Mesenchymal stem cell (in vitro differentiated cells and primary cell): ENCODE results near the gene PDGFC.
A peak's percentile ranks its signal among the peaks of the same experiment; 100 is the strongest.

ENCODE experiments used
- DNase-seq: peaks from one replicate; pipeline ENCODE4 v3.0.0-alpha.2; 2013
- H2AFZ ChIP-seq: one replicate; pipeline ENCODE4 v1.6.1; 2013; ENCODE audit warnings: low read depth, mild to moderate bottlenecking, control low read depth, inconsistent platforms, low read length, moderate library complexity
- H2AK5ac ChIP-seq: 2 replicates; pipeline ENCODE4 v1.6.1; 2013; ENCODE audit warnings: low read length, moderate library complexity, mild to moderate bottlenecking, inconsistent platforms; ENCODE audit not compliant: severe bottlenecking
- H2BK120ac ChIP-seq: one replicate; pipeline ENCODE4 v1.6.1; 2013; ENCODE audit warnings: low read depth, mild to moderate bottlenecking, inconsistent platforms, low read length, moderate library complexity
- H2BK12ac ChIP-seq, 2 experiments: one replicate each; pipeline ENCODE4 v1.6.1; 2013; ENCODE audit warnings: inconsistent platforms in 2 of 2, low read length in 2 of 2, mild to moderate bottlenecking in 2 of 2, moderate library complexity in 2 of 2, control low read depth in 1 of 2
- H2BK15ac ChIP-seq: one replicate; pipeline ENCODE4 v1.6.1; 2013; ENCODE audit warnings: mild to moderate bottlenecking, low read depth, inconsistent platforms; ENCODE audit not compliant: poor library complexity, severe bottlenecking
- H2BK5ac ChIP-seq: 2 replicates; pipeline ENCODE4 v1.6.1; 2013; ENCODE audit warnings: low read depth, mild to moderate bottlenecking, low read length, control low read depth, inconsistent platforms; ENCODE audit not compliant: poor library complexity, severe bottlenecking
- H3K14ac ChIP-seq, 2 experiments: one replicate each; pipeline ENCODE4 v1.6.1; 2013; ENCODE audit warnings: inconsistent platforms in 2 of 2, low read length in 2 of 2, control low read depth in 1 of 2, mild to moderate bottlenecking in 1 of 2, moderate library complexity in 1 of 2
- H3K18ac ChIP-seq, 2 experiments: one replicate each; pipeline ENCODE4 v1.6.1; 2013; ENCODE audit warnings: inconsistent platforms in 2 of 2, low read length in 2 of 2, control low read depth in 1 of 2, low read depth in 1 of 2, mild to moderate bottlenecking in 1 of 2
- H3K23ac ChIP-seq, 2 experiments: one replicate each; pipeline ENCODE4 v1.6.1; 2013; ENCODE audit warnings: inconsistent platforms in 2 of 2, low read length in 2 of 2, mild to moderate bottlenecking in 2 of 2, moderate library complexity in 2 of 2, control low read depth in 1 of 2
- H3K27ac ChIP-seq: 2 replicates; pipeline ENCODE4 v1.5.1; 2013; ENCODE audit warnings: mild to moderate bottlenecking, moderate library complexity, low read length, control low read depth, inconsistent platforms; ENCODE audit not compliant: poor library complexity, severe bottlenecking
- H3K27me3 ChIP-seq, 2 experiments: 2 replicates each; pipeline versions ENCODE4 v1.6.1 to v1.7.0; 2013; ENCODE audit warnings: low read length in 2 of 2, mild to moderate bottlenecking in 2 of 2, moderate library complexity in 2 of 2, control low read depth in 1 of 2, inconsistent platforms in 1 of 2; ENCODE audit not compliant: control insufficient read depth in 1 of 2, insufficient read depth in 1 of 2
- H3K36me3 ChIP-seq, 2 experiments: 2 replicates each; pipeline versions ENCODE4 v1.6.1 to v1.7.0; 2013; ENCODE audit warnings: low read length in 2 of 2, control low read depth in 1 of 2, inconsistent platforms in 1 of 2, low read depth in 1 of 2, mild to moderate bottlenecking in 1 of 2; ENCODE audit not compliant: insufficient read depth in 2 of 2, control insufficient read depth in 1 of 2
- H3K4ac ChIP-seq, 2 experiments: one replicate each; pipeline ENCODE4 v1.6.1; 2013; ENCODE audit warnings: inconsistent platforms in 2 of 2, low read length in 2 of 2, mild to moderate bottlenecking in 2 of 2, moderate library complexity in 2 of 2, control low read depth in 1 of 2, low read depth in 1 of 2
- H3K4me1 ChIP-seq: 2 replicates; pipeline ENCODE4 v1.6.1; 2013; ENCODE audit warnings: low read depth, low read length, control low read depth; ENCODE audit not compliant: control insufficient read depth, insufficient read depth
- H3K4me2 ChIP-seq: 2 replicates; pipeline ENCODE4 v1.6.1; 2013; ENCODE audit warnings: low read length, mild to moderate bottlenecking, inconsistent platforms; ENCODE audit not compliant: poor library complexity, severe bottlenecking
- H3K4me3 ChIP-seq, 2 experiments: 2 replicates each; pipeline versions ENCODE4 v1.5.1 to v1.7.0; 2013; ENCODE audit warnings: low read length in 2 of 2, mild to moderate bottlenecking in 2 of 2, control low read depth in 1 of 2, low read depth in 1 of 2; ENCODE audit not compliant: insufficient read depth in 1 of 2
- H3K79me1 ChIP-seq: replicated peaks from 2 replicates; pipeline ENCODE4 v1.6.1; 2013; ENCODE audit warnings: mild to moderate bottlenecking, control low read depth, low read length, inconsistent platforms; ENCODE audit not compliant: poor library complexity, severe bottlenecking
- H3K9ac ChIP-seq: 2 replicates; pipeline ENCODE4 v1.7.0; 2013; ENCODE audit warnings: mild to moderate bottlenecking, low read length, moderate library complexity
- H3K9me3 ChIP-seq: 2 replicates; pipeline ENCODE4 v1.7.0; 2013; ENCODE audit warnings: mild to moderate bottlenecking, low read length; ENCODE audit not compliant: control insufficient read depth
- H4K8ac ChIP-seq: one replicate; pipeline ENCODE4 v1.6.1; 2013; ENCODE audit warnings: inconsistent platforms, mild to moderate bottlenecking, low read length, moderate library complexity
- H4K91ac ChIP-seq: one replicate; pipeline ENCODE4 v1.6.1; 2013; ENCODE audit warnings: mild to moderate bottlenecking, low read length, inconsistent platforms
- WGBS: methylation state at CpG from one replicate; pipeline ENCODE4 v1.1.7; 2013; ENCODE audit warnings: mixed read lengths; 5-methylcytosine and 5-hydroxymethylcytosine counted together

Gene PDGFC

GRCh38 chr4:156754832-156755570 lies 216.6 kb downstream of the PDGFC start:
- no peaks in the 10 kb centered on the region for H3K27me3 ChIP-seq
- no peak overlapping the region for H2BK15ac ChIP-seq
- no peak overlapping the region for H3K9ac ChIP-seq
- no peak overlapping the region for H2BK12ac ChIP-seq
- DNase-seq: no peak
- H3K79me1 ChIP-seq: peaks cover 3% of the 10 kb centered on the region
- no peak overlapping the region for H2AFZ ChIP-seq
- peak overlapping the region in 1 of 2 experiments; percentile 12 for H3K18ac ChIP-seq
- H3K4me1 ChIP-seq: no peaks in the 10 kb centered on the region
- H2AK5ac ChIP-seq: no peak overlapping the region
- no peak overlapping the region for H3K4me2 ChIP-seq
- 65% methylated on average over 2 of the region's 5 CpGs for WGBS
- no peak overlapping the region for H3K27ac ChIP-seq
- no peak overlapping the region for H4K91ac ChIP-seq
- H2BK5ac ChIP-seq: no peak overlapping the region
- H3K23ac ChIP-seq: no peak overlapping the region
- no peak overlapping the region for H3K14ac ChIP-seq
- no peak overlapping the region for H4K8ac ChIP-seq
- no peak overlapping the region for H3K4ac ChIP-seq
- H2BK120ac ChIP-seq: no peak overlapping the region
- H3K9me3 ChIP-seq: no peaks in the 10 kb centered on the region
- no peak overlapping the region for H3K4me3 ChIP-seq
- H3K36me3 ChIP-seq: peaks cover under 1 to 6% of the 10 kb centered on the region in 2 experiments

GRCh38 chr4:156751486-156751885 lies 220.1 kb downstream of the PDGFC start:
- Histone ChIP-seq H3K4ac (no peak overlapping the region), H3K36me3 (no peaks in the 10 kb centered on the region), H3K4me3 (no peak overlapping the region), H2AFZ (no peak overlapping the region), H2BK5ac (no peak overlapping the region), H2BK12ac (no peak overlapping the region), H3K27ac (peak overlapping the region; percentile 74), H3K4me2 (no peak overlapping the region), H4K91ac (no peak overlapping the region), H4K8ac (no peak overlapping the region), H3K9ac (no peak overlapping the region), H3K4me1 (no peaks in the 10 kb centered on the region), H3K18ac (no peak overlapping the region), H3K27me3 (no peaks in the 10 kb centered on the region), H3K14ac (no peak overlapping the region), H3K79me1 (no peaks in the 10 kb centered on the region), H3K9me3 (no peaks in the 10 kb centered on the region), H3K23ac (no peak overlapping the region), H2AK5ac (no peak overlapping the region), H2BK120ac (no peak overlapping the region), H2BK15ac (no peak overlapping the region)
- WGBS: no CpG with 5 or more reads among the region's 1 CpG
- peak; percentile 53 for DNase-seq

GRCh38 chr4:156749426-156750403 lies 221.9 kb downstream of the PDGFC start:
- no peak overlapping the region for H2BK15ac ChIP-seq
- H3K79me1 ChIP-seq: no peaks in the 10 kb centered on the region
- no peak overlapping the region for H3K4ac ChIP-seq
- H2AK5ac ChIP-seq: no peak overlapping the region
- no peak overlapping the region for H4K91ac ChIP-seq
- WGBS: 98% methylated on average over 5 of the region's 5 CpGs
- no peak overlapping the region for H3K23ac ChIP-seq
- peak; percentile 51 for DNase-seq
- no peak overlapping the region for H3K18ac ChIP-seq
- no peaks in the 10 kb centered on the region for H3K4me1 ChIP-seq
- no peak overlapping the region for H3K14ac ChIP-seq
- no peaks in the 10 kb centered on the region for H3K27me3 ChIP-seq
- H3K9me3 ChIP-seq: no peaks in the 10 kb centered on the region
- no peak overlapping the region for H2BK120ac ChIP-seq
- H2BK5ac ChIP-seq: no peak overlapping the region
- H2BK12ac ChIP-seq: no peak overlapping the region
- no peak overlapping the region for H2AFZ ChIP-seq
- H4K8ac ChIP-seq: no peak overlapping the region
- H3K27ac ChIP-seq: no peak overlapping the region
- H3K4me3 ChIP-seq: no peak overlapping the region
- H3K4me2 ChIP-seq: no peak overlapping the region
- H3K9ac ChIP-seq: peak overlapping the region; percentile 10
- no peaks in the 10 kb centered on the region for H3K36me3 ChIP-seq

- Histone ChIP-seq H2BK15ac (no peak overlapping the region), H3K4me3 (no peak overlapping the region), H3K79me1 (no peaks in the 10 kb centered on the region), H4K91ac (no peak overlapping the region), H2BK5ac (no peak overlapping the region), H3K14ac (peak overlapping the region in 1 of 2 experiments; percentile 57), H3K4me2 (no peak overlapping the region), H3K18ac (no peak overlapping the region), H3K4me1 (no peaks in the 10 kb centered on the region), H3K27ac (no peak overlapping the region), H2AFZ (no peak overlapping the region), H3K36me3 (no peaks in the 10 kb centered on the region), H3K23ac (peak overlapping the region in 1 of 2 experiments; percentile 90), H3K9ac (no peak overlapping the region), H3K27me3 (no peaks in the 10 kb centered on the region), H2BK120ac (no peak overlapping the region), H3K4ac (no peak overlapping the region), H3K9me3 (peaks cover 20% of the 10 kb centered on the region), H4K8ac (no peak overlapping the region), H2BK12ac (peak overlapping the region; percentile 23 to 89), H2AK5ac (peak overlapping the region; percentile 65)
- no peak for DNase-seq
- WGBS: 82% methylated on average over 5 of the region's 6 CpGs
Observed at GRCh38 chr4:156746111-156746510, 225.5 kb downstream of the PDGFC start.
